Measurements from ENCODE around the gene INPP5A.

GRCh38 chr10:132704008-132704814 lies 166.6 kb downstream of the INPP5A start:
- TF ChIP-seq CTCF (IDR thresholded peaks at IDR 0.05) (no peak), POLR2A (IDR thresholded peaks at IDR 0.05) (no peak), POLR2AphosphoS5 (IDR thresholded peaks at IDR 0.05) (no peak), EP300 (IDR thresholded peaks at IDR 0.05) (no peak)

Data from upper lobe of left lung (tissue), 4 donors.